CD4-positive, alpha-beta T cell treated with Interleukin-15 for 1 hour (primary cell): ENCODE data around the gene SLC5A2.
A peak's percentile ranks its signal among the peaks of the same experiment; 100 is the strongest.
"Not testable (repeated sequence)": the region's sequence is repeated elsewhere in the genome, so short reads cannot be mapped to it uniquely, and the experiment has no call there.

Source experiments
- DNase-seq: peaks from one replicate; pipeline ENCODE4 v3.0.0-alpha.2; 2020

The SLC5A2 gene

GRCh38 chr16:31501966-31502348 lies 19.0 kb downstream of the SLC5A2 start:
- no peak for DNase-seq

GRCh38 chr16:31502981-31503380 lies 20.1 kb downstream of the SLC5A2 start:
- DNase-seq = no peak

GRCh38 chr16:31503555-31503954 lies 20.6 kb downstream of the SLC5A2 start:
- not testable (repeated sequence) for DNase-seq

- no peak for DNase-seq
Observed at GRCh38 chr16:31504159-31504558, 21.2 kb downstream of the SLC5A2 start.

- no peak for DNase-seq
Observed at GRCh38 chr16:31505483-31505882, 22.6 kb downstream of the SLC5A2 start.

- peak; percentile 22 for DNase-seq
Observed at GRCh38 chr16:31507617-31507928, 24.6 kb downstream of the SLC5A2 start.

GRCh38 chr16:31507929-31508705 lies 25.2 kb downstream of the SLC5A2 start, which contains the start of gene RUSF1:
TSS of gene RUSF1 (minus strand) at chr16:31508391. CDS start at chr16:31508373, 18 bp downstream.
- peak; percentile 84 for DNase-seq

- no peak for DNase-seq
Observed at GRCh38 chr16:31508706-31509195, 25.8 kb downstream of the SLC5A2 start.

GRCh38 chr16:31513126-31513525 lies 30.2 kb downstream of the SLC5A2 start:
- no peak for DNase-seq

- DNase-seq = no peak
Observed at GRCh38 chr16:31513884-31514283, 31.0 kb downstream of the SLC5A2 start.

GRCh38 chr16:31517800-31518402 lies 35.0 kb downstream of the SLC5A2 start:
- no peak for DNase-seq

GRCh38 chr16:31519759-31520431 lies 37.0 kb downstream of the SLC5A2 start:
- no peak for DNase-seq

GRCh38 chr16:31521368-31521767 lies 38.4 kb downstream of the SLC5A2 start:
- no peak for DNase-seq

- no peak for DNase-seq
Observed at GRCh38 chr16:31522071-31522470, 39.1 kb downstream of the SLC5A2 start.

GRCh38 chr16:31523768-31524167 lies 40.8 kb downstream of the SLC5A2 start:
- DNase-seq = not testable (repeated sequence)

GRCh38 chr16:31525113-31525512 lies 42.2 kb downstream of the SLC5A2 start:
- DNase-seq = no peak

- no peak for DNase-seq
Observed at GRCh38 chr16:31527734-31528274, 44.9 kb downstream of the SLC5A2 start, which contains the start of gene AHSP. TSS of gene AHSP (plus strand) at chr16:31527900. CDS start at chr16:31528140, 240 bp downstream.

- DNase-seq = no peak
Observed at GRCh38 chr16:31528523-31529107, 45.7 kb downstream of the SLC5A2 start.

- DNase-seq = no peak
Observed at GRCh38 chr16:31529108-31529936, 46.4 kb downstream of the SLC5A2 start.

GRCh38 chr16:31529937-31530312 lies 47.0 kb downstream of the SLC5A2 start:
- no peak for DNase-seq

- no peak for DNase-seq
Observed at GRCh38 chr16:31530405-31530804, 47.5 kb downstream of the SLC5A2 start.

- no peak for DNase-seq
Observed at GRCh38 chr16:31531096-31531495, 48.2 kb downstream of the SLC5A2 start.
